Naive thymus-derived CD4-positive, alpha-beta T cell (primary cell): Measurements from ENCODE around the gene PML. TPM values are rescaled to one million over a fixed set of nuclear protein-coding genes. Genes with fewer than 3 reads are reported as not detected.
A peak's percentile ranks its signal among the peaks of the same experiment; 100 is the strongest.

Experiments
- ATAC-seq: fragments of 150-1000 bp; cut with Tn5 transposase; 2 replicates; pipeline ENCODE4 v1.10.0; 2021; ENCODE audit warnings: mild to moderate bottlenecking, moderate library complexity
- CTCF ChIA-PET: fragments of 350-600 bp; sonication (Branson Sonifier 250); formaldehyde crosslinking; loops from one replicate; lab custom pipeline; 2021; ENCODE audit warnings: antibody characterized with exemption; lab: Charles Lee
- POLR2A ChIA-PET: fragments of 350-600 bp; sonication (Branson Sonifier 250); formaldehyde crosslinking; loops from one replicate; lab custom pipeline; 2021; ENCODE audit warnings: antibody characterized with exemption, inconsistent platforms; lab: Charles Lee
- DNase-seq, 9 donors: peaks; one replicate each; pipeline versions ENCODE4 v3.0.0 to v3.0.0-alpha.2; 2020 to 2022; ENCODE audit warnings: mixed read lengths in 1 of 9
- H3K27ac ChIP-seq: one replicate; pipeline ENCODE4 v1.7.0; 2013; ENCODE audit warnings: mild to moderate bottlenecking, low read depth, low read length, moderate library complexity
- H3K27me3 ChIP-seq, 2 donors: one replicate each; pipeline ENCODE4 v1.7.0; 2013; ENCODE audit warnings: low read length in 2 of 2, mild to moderate bottlenecking in 2 of 2, moderate library complexity in 2 of 2; ENCODE audit not compliant: control insufficient read depth in 2 of 2, insufficient read depth in 2 of 2
- H3K36me3 ChIP-seq, 3 experiments: 1 replicate in 2 of 3; 2 replicates in 1 of 3; pipeline ENCODE4 v1.7.0; 2013; ENCODE audit warnings: low read length in 3 of 3, mild to moderate bottlenecking in 3 of 3, moderate library complexity in 1 of 3; ENCODE audit not compliant: insufficient read depth in 3 of 3, control insufficient read depth in 2 of 3
- H3K4me1 ChIP-seq, 2 donors: one replicate each; pipeline ENCODE4 v1.7.0; 2013; ENCODE audit warnings: low read length in 2 of 2, mild to moderate bottlenecking in 2 of 2, moderate library complexity in 1 of 2; ENCODE audit not compliant: control insufficient read depth in 2 of 2, insufficient read depth in 2 of 2
- H3K4me3 ChIP-seq: 2 replicates; pipeline ENCODE4 v1.7.0; 2013; ENCODE audit warnings: mild to moderate bottlenecking, low read length
- H3K9me3 ChIP-seq, 3 experiments: 1 replicate in 2 of 3; 2 replicates in 1 of 3; pipeline ENCODE4 v1.7.0; 2013; ENCODE audit warnings: low read length in 3 of 3; ENCODE audit not compliant: control insufficient read depth in 2 of 3
- H3K27ac Mint-ChIP-seq, 9 donors: one replicate each; pipeline ENCODE4 v1.8.0; 2020 to 2022; ENCODE audit warnings: mixed read lengths in 9 of 9, mild to moderate bottlenecking in 8 of 9, moderate library complexity in 5 of 9, inconsistent platforms in 2 of 9
- H3K27me3 Mint-ChIP-seq, 5 donors: one replicate each; pipeline ENCODE4 v1.8.0; 2021 to 2022; ENCODE audit warnings: mixed read lengths in 5 of 5, mild to moderate bottlenecking in 1 of 5
- H3K36me3 Mint-ChIP-seq, 5 donors: one replicate each; pipeline ENCODE4 v1.8.0; 2020 to 2022; ENCODE audit warnings: mixed read lengths in 5 of 5, mild to moderate bottlenecking in 3 of 5, inconsistent platforms in 1 of 5
- H3K4me1 Mint-ChIP-seq, 7 donors: one replicate each; pipeline ENCODE4 v1.8.0; 2020 to 2022; ENCODE audit warnings: mixed read lengths in 7 of 7, mild to moderate bottlenecking in 3 of 7, inconsistent platforms in 1 of 7
- H3K4me3 Mint-ChIP-seq, 10 donors: one replicate each; pipeline ENCODE4 v1.8.0; 2020 to 2022; ENCODE audit warnings: mild to moderate bottlenecking in 10 of 10, mixed read lengths in 10 of 10, moderate library complexity in 6 of 10, inconsistent platforms in 2 of 10
- H3K9me3 Mint-ChIP-seq, 11 donors: one replicate each; pipeline ENCODE4 v1.8.0; 2020 to 2022; ENCODE audit warnings: mixed read lengths in 11 of 11, mild to moderate bottlenecking in 4 of 11, inconsistent platforms in 1 of 11, moderate library complexity in 1 of 11
- intact Hi-C, 2 donors: fragments of 100-400 bp; cut with micrococcal nuclease; formaldehyde crosslinking; loops; one replicate each; pipeline ENCODE4 v1.15.1; 2023
- polyA plus RNA-seq, 2 donors: library from polyadenylated mRNA; unstranded; fragments of 300-500 nt; fragmentation: Illumina TruSeq; gene quantifications; one replicate each; pipeline ENCODE4 v1.2.3, GENCODE V29; 2021
- total RNA-seq, 6 experiments: library from RNA in 5 of 6; stranded (reverse) in 5 of 6; gene quantifications; 1 replicate in 5 of 6; 2 replicates in 1 of 6; pipeline ENCODE4 v1.2.3 and lab custom pipeline; 2021 to 2026

The PML gene
- total and polyA plus RNA-seq, 7 experiments from 2014 or later = 18.1 to 113 (median 51.7) TPM

GRCh38 chr15:73991726-73992593 lies 2.6 kb upstream of the PML start, which contains the start of gene STOML1:
Gene STOML1 (minus strand): TSS chr15:73992295. CDS start chr15:73992223, 72 bp downstream.
- DNase-seq = peak; percentile 85 to 99 (median 91)
- Mint-ChIP-seq H3K27ac (peak within 1 kb of the TSS; percentile 72 to 99 (median 87)), H3K36me3 (peaks cover 0 to 13% (median 4%) of the 10 kb centered on the region in 5 donors), H3K4me3 (peak within 1 kb of the TSS; percentile 82 to 100 (median 98)), H3K9me3 (no peaks in the 10 kb centered on the region), H3K27me3 (no peaks in the 10 kb centered on the region), H3K4me1 (peaks cover 28 to 62% (median 49%) of the 10 kb centered on the region in 7 donors)
- POLR2A ChIA-PET = interaction anchor here (0.6 to 4.4 kb wide), 7 partner anchors 11 to 1909 kb away, joined by 3 to 62 read pairs (median 3); no protein-coding TSS in a partner anchor
- no peaks in the 10 kb centered on the region for H3K27me3 ChIP-seq
- H3K4me1 ChIP-seq = peaks cover 33 to 35% of the 10 kb centered on the region in 2 donors
- ATAC-seq = peak; percentile 91
- peak within 1 kb of the TSS; percentile 90 for H3K27ac ChIP-seq
- H3K4me3 ChIP-seq = peak within 1 kb of the TSS; percentile 68
- intact Hi-C loops = loop anchor here (1.0 to 10.0 kb wide), 14 partner anchors 19 to 1460 kb away; partner anchors contain the start of genes ARID3B (in 2 of the 2), CLK3 (in 2 of the 2), NPTN (in 2 of the 2) and ADPGK (in 1 of the 2)
- no peaks in the 10 kb centered on the region for H3K9me3 ChIP-seq
- peaks cover 0 to 26% (median 0%) of the 10 kb centered on the region in 3 experiments for H3K36me3 ChIP-seq
- CTCF ChIA-PET = interaction anchor here (0.9 to 1.2 kb wide), 3 partner anchors 15 to 56 kb away, joined by 3 read pairs; no protein-coding TSS in a partner anchor

- Histone ChIP-seq H3K4me1 (peaks cover 35 to 40% of the 10 kb centered on the region in 2 donors), H3K4me3 (peak overlapping the region; percentile 67), H3K36me3 (peaks cover 0 to 23% (median 0%) of the 10 kb centered on the region in 3 experiments), H3K27me3 (no peaks in the 10 kb centered on the region), H3K9me3 (no peaks in the 10 kb centered on the region), H3K27ac (peak overlapping the region; percentile 90)
- ChIA-PET POLR2A (interaction anchor here (0.6 to 4.4 kb wide), 7 partner anchors 11 to 1908 kb away, joined by 3 to 62 read pairs (median 3); no protein-coding TSS in a partner anchor), CTCF (interaction anchor here (0.9 to 1.2 kb wide), 4 partner anchors 14 to 56 kb away, joined by 3 read pairs; no protein-coding TSS in a partner anchor)
- peaks cover 31 to 63% (median 55%) of the 10 kb centered on the region in 7 donors for H3K4me1 Mint-ChIP-seq
- DNase-seq (peak in 1 of 9 donors; percentile 14), ATAC-seq (no peak)
- peak overlapping the region; percentile 63 to 99 (median 76) for H3K27ac Mint-ChIP-seq
- intact Hi-C loops = loop anchor here (1.0 to 10.0 kb wide), 14 partner anchors 19 to 1460 kb away; partner anchors contain the start of genes ARID3B (in 2 of the 2), CLK3 (in 2 of the 2), NPTN (in 2 of the 2) and ADPGK (in 1 of the 2)
- peak overlapping the region; percentile 76 to 100 (median 98) for H3K4me3 Mint-ChIP-seq
- H3K9me3 Mint-ChIP-seq = no peaks in the 10 kb centered on the region
- peaks cover 0 to 18% (median 4%) of the 10 kb centered on the region in 5 donors for H3K36me3 Mint-ChIP-seq
- H3K27me3 Mint-ChIP-seq = no peaks in the 10 kb centered on the region
Measured at GRCh38 chr15:73992594-73992898, 2.0 kb upstream of the PML start.

- ChIA-PET POLR2A (interaction anchor here (0.8 to 4.4 kb wide), 10 partner anchors 12 to 30 kb away, joined by 3 to 62 read pairs (median 5); no protein-coding TSS in a partner anchor), CTCF (interaction anchor here (0.9 to 1.9 kb wide), 10 partner anchors 10 to 67 kb away, joined by 3 to 13 read pairs (median 4); no protein-coding TSS in a partner anchor)
- peaks cover 34 to 70% (median 63%) of the 10 kb centered on the region in 7 donors for H3K4me1 Mint-ChIP-seq
- Histone ChIP-seq H3K4me3 (peak overlapping the region; percentile 68), H3K4me1 (peaks cover 38 to 41% of the 10 kb centered on the region in 2 donors), H3K27me3 (no peaks in the 10 kb centered on the region), H3K27ac (peak overlapping the region; percentile 90), H3K9me3 (no peaks in the 10 kb centered on the region), H3K36me3 (peaks cover 0 to 23% (median 3%) of the 10 kb centered on the region in 3 experiments)
- DNase-seq = no peak
- peaks cover 0 to 21% (median 4%) of the 10 kb centered on the region in 5 donors for H3K36me3 Mint-ChIP-seq
- no peaks in the 10 kb centered on the region for H3K27me3 Mint-ChIP-seq
- intact Hi-C loops = loop anchor here (2.0 to 10.0 kb wide), 9 partner anchors 54 to 1459 kb away; partner anchors contain the start of genes NPTN (in 2 of the 2), ADPGK (in 1 of the 2), ARID3B (in 1 of the 2) and C15orf39 (in 1 of the 2)
- H3K27ac Mint-ChIP-seq = peak overlapping the region; percentile 90 to 99 (median 99)
- ATAC-seq = no peak
- H3K4me3 Mint-ChIP-seq = peak overlapping the region; percentile 93 to 100 (median 98)
- no peaks in the 10 kb centered on the region for H3K9me3 Mint-ChIP-seq
Measured at GRCh38 chr15:73993211-73993994, 1.1 kb upstream of the PML start.

- peak in 4 of 9 donors; percentile 15 to 26 (median 24) for DNase-seq
- CTCF ChIA-PET = interaction anchor here (0.7 to 2.1 kb wide), 10 partner anchors 8 to 65 kb away, joined by 3 to 13 read pairs (median 6); no protein-coding TSS in a partner anchor
- Mint-ChIP-seq H3K9me3 (no peaks in the 10 kb centered on the region), H3K4me1 (peaks cover 43 to 82% (median 70%) of the 10 kb centered on the region in 7 donors), H3K27ac (peak overlapping the region; percentile 90 to 99 (median 99)), H3K4me3 (peak overlapping the region; percentile 93 to 100 (median 98)), H3K27me3 (no peaks in the 10 kb centered on the region), H3K36me3 (peaks cover 0 to 25% (median 8%) of the 10 kb centered on the region in 5 donors)
- peaks cover 0 to 22% (median 4%) of the 10 kb centered on the region in 3 experiments for H3K36me3 ChIP-seq
- peaks cover 41 to 45% of the 10 kb centered on the region in 2 donors for H3K4me1 ChIP-seq
- ATAC-seq = no peak
- H3K9me3 ChIP-seq = no peaks in the 10 kb centered on the region
- intact Hi-C loops = loop anchor here (1.0 to 10.0 kb wide), 11 partner anchors 22 to 1457 kb away; partner anchors contain the start of genes NPTN (in 2 of the 2), ADPGK (in 1 of the 2), ARID3B (in 1 of the 2) and C15orf39 (in 1 of the 2)
- peak overlapping the region; percentile 68 for H3K4me3 ChIP-seq
- POLR2A ChIA-PET = interaction anchor here (0.8 to 4.4 kb wide), 7 partner anchors 11 to 30 kb away, joined by 3 to 62 read pairs (median 5); no protein-coding TSS in a partner anchor
- no peaks in the 10 kb centered on the region for H3K27me3 ChIP-seq
- H3K27ac ChIP-seq = peak overlapping the region; percentile 90
Measured at GRCh38 chr15:73994912-73995622, 551 bp downstream of the PML start.

GRCh38 chr15:73996267-73996666 lies 1.8 kb downstream of the PML start:
- intact Hi-C loops = loop anchor here (1.0 to 10.0 kb wide), 3 partner anchors 11 to 789 kb away; partner anchors contain the start of genes NPTN (in 2 of the 2) and CSK (in 1 of the 2)
- Mint-ChIP-seq H3K4me3 (peak overlapping the region; percentile 93 to 100 (median 98)), H3K27ac (peak overlapping the region; percentile 67 to 99 (median 99)), H3K27me3 (no peaks in the 10 kb centered on the region), H3K36me3 (peaks cover 0 to 30% (median 8%) of the 10 kb centered on the region in 5 donors), H3K4me1 (peaks cover 43 to 87% (median 78%) of the 10 kb centered on the region in 7 donors), H3K9me3 (no peaks in the 10 kb centered on the region)
- DNase-seq = no peak
- CTCF ChIA-PET = interaction anchor here (1.0 kb wide), 2 partner anchors 11 to 45 kb away, joined by 3 read pairs; no protein-coding TSS in a partner anchor
- Histone ChIP-seq H3K4me1 (peaks cover 41 to 43% of the 10 kb centered on the region in 2 donors), H3K4me3 (peak overlapping the region; percentile 68), H3K36me3 (peaks cover 0 to 22% (median 4%) of the 10 kb centered on the region in 3 experiments), H3K27ac (peak overlapping the region; percentile 90), H3K27me3 (no peaks in the 10 kb centered on the region), H3K9me3 (no peaks in the 10 kb centered on the region)
- POLR2A ChIA-PET = interaction anchor here (0.9 to 1.2 kb wide), 3 partner anchors 10 to 36 kb away, joined by 3 to 20 read pairs (median 4); no protein-coding TSS in a partner anchor
- no peak for ATAC-seq
